H54 (cell line): ENCODE measurements around the gene DTL.
"Not testable (repeated sequence)": the region's sequence is repeated elsewhere in the genome, so short reads cannot be mapped to it uniquely, and the experiment has no call there.

Experiments
- DNase-seq: peaks from one replicate; pipeline ENCODE4 v3.0.0; 2011; ENCODE audit warnings: low spot score, mixed read lengths; ENCODE audit not compliant: insufficient read length
- FAIRE-seq: peaks from 3 replicates; lab custom pipeline; 2011; peaks lifted over from hg19 to GRCh38; lab: Jason Lieb, UNC
- POLR2A ChIP-seq: IDR thresholded peaks from 2 replicates; pipeline ENCODE4 v1.6.1; 2011; ENCODE audit warnings: low read depth, mild to moderate bottlenecking, low read length

Gene DTL

DNA sequence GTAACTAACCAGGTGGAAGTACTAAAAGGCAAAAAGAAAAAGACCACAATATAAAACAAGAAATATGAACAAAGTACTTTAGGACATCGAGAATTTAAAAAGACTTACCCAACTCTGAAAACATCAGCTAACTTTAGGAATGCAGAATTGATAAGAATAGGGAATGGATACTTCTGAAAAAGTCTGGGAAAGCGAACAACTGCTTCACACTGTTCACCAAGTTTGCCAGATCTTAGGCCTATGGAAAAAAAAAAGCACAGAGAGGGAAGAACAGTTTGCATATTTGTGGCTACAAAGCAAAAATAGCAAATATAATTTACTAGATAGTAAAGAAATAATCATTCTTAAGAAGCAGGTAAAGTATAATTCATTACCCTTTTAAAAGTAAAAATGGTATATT lies 14.6 kb upstream of the DTL start:
- FAIRE-seq (no peak), DNase-seq (no peak)
- no peak for TF ChIP-seq POLR2A

DNA sequence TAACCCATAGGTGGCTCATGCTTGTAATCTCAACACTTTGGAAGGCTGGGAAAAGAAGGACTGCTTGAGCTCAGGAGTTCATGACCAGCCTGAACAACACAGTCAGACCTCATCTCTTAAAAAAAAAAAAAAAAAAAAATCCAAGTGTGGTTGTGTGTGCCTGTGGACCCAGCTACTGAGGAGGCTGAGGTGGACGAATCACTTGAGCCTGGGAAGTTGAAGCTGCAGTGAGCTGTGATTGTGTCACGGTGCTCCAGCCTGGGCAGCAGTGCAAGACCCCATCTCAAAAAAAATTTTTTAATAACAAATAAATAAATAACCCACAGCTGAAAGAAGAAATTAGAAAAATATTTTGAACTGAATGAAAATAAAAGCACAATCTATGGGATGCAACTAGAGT lies 14.0 kb upstream of the DTL start:
- DNase-seq, result no peak
- TF ChIP-seq POLR2A, result no peak
- no peak for FAIRE-seq

DNA sequence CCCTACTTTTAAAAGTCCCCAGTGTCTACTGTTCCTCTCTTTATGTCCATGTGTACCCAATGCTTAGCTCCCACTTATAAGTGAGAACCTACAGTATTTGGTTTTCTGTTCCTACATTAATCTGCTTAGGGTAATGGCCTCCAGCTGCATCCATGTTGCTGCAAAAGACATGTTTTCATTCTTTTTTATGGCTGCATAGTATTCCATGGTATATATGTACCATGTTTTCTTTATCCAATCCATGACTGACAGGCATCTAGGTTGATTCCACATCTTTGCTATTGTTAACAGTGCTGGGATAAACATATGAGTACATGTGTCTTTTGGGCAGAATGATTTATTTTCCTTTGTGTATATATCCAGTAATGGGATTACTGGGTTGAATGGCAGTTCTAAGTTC lies 12.6 kb upstream of the DTL start:
- not testable (repeated sequence) for DNase-seq, FAIRE-seq

DNA sequence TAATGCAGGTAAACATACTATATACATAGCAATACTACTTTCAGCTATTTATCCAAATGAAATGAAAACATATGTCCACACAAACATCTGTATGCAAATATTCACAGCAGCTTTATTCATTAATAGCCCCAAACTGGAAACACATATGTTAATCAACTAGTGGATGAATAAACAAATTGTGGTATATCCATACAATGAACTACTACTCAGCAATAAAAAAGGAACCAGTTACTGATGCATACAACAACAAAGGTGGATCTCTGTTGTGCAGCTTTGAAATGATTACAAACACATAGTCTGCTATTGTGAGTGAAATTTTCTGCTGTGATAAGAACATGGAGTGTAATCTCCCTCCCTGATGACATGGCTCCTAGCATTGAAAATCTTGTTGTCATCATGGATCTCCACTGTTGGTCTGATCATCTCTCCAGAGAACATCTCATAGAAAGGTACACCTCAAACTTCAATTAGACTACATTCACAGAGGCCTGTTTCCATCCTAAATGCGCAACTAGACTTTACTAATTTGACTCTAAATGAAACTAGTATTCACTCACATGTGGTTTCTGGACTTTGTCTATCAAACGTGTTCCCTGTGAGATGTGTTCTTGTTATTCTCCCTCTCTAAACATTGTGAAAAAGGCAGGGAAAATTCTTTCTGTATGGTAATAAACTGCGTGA lies 10.9 kb upstream of the DTL start:
- DNase-seq (no peak), FAIRE-seq (no peak)

DNA sequence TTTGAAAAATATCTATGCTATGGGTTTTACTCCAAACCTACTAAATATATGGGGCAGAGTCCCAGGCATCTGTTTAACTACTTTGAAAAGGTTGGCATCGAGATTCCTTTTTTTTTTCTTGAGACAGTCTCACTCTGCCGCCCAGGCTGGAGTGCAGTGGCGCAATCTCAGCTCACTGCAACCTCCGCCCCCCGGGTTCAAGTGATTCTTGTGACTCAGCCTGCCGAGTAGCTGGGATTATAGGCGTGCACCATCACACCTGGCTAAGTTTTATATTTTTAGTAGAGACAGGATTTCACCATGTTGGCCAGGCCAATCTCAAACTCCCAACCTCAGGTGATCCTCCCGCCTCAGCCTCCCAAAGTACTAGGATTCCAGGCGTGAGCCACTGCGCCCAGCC lies 7.8 kb upstream of the DTL start:
- FAIRE-seq, DNase-seq: not testable (repeated sequence)

More for the DNA sequence above, 10.9 kb upstream of the DTL start:
- no peak for TF ChIP-seq POLR2A

DNA sequence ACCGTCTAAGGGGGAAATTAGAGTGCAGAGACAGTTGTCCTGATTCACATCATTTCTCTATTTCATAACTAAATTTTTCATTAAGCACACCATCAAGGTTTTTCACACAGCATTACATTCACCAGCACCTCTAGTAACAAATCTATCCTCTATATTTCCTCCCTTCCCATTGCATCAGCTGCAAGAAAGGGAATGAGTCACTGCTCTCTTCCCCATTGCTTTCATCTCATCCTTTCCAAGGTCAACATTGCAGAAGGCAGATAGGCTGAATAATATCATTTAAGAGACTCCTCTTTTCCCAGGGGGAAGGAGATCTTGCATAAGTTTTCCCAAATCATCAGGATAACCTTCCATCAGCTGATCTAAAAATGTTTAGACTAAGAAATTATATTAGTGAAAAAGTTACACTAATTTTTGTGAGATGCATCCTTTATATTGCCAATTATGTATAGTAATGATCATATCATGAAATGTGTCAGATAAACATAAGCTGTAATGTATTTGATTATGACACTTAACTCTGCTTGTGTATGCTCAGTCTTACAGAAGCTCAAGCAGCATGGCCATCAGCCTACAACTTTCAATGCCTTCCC lies 4.5 kb upstream of the DTL start:
- DNase-seq, result peak; percentile 19
- TF ChIP-seq POLR2A, result no peak
- no peak for FAIRE-seq

DNA sequence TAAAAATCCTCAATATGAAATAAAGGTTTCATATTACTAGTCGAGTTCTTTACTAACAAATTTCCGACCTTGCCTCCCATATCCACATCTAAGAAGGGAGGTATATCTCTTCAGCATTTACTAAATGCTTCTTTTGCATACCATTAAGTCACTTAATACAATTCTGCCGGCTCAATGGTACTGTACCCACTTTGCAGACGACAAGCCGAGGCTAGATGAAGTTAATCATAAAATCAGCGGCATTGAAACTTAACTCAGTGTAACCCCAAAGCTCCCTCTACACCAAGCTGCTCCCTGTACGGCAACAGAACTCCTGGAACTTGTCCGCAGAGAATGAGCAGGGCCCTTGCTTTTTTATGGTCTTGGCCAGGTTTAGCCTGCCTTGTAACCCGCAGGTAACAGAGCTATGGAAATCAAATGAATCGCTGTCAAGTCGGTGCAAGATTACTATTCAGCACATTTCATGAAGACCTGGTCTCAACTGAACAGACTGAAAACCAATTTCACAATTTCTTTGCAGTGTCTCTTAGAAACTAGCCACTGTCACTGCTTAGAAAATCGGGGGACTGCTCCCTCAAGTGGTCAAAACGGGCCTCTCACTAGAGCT lies 929 bp upstream of the DTL start:
- DNase-seq (no peak), FAIRE-seq (no peak)
- no peak for TF ChIP-seq POLR2A

DNA sequence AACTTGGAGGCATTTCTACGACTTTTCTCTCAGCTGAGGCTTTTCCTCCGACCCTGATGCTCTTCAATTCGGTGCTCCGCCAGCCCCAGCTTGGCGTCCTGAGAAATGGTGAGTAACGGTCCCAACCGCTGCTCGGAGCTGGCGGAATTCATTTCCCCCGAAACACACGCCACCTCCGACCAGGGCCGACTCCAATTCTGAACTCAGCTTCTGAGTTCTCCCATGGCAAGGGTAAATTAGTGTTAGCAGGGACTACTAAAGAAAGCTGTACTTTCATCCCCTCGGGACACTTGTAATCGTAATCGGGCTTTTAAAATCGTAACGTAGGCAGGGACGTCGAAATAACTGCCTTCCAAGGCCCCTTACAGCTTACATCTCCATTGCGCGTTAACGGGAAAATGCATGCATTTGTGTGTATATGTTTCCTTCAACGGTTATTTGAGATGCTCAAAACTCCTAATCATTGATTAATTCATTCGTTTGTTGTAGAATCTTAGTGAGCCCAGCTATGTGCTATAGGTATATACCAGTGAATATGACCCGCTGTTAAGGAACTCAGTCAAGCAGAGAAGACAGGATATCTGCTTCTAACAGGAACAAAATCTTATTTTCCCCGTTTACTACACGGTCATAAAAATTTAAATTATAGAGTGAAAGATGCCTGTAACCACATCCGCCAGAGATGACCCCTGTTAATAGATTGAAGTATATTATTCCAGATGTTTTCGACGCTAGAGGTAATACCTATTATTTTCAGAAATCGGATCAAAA lies 472 bp downstream of the DTL start:
- peak; percentile 47 for TF ChIP-seq POLR2A
- DNase-seq, result no peak
- FAIRE-seq, result no peak

DNA sequence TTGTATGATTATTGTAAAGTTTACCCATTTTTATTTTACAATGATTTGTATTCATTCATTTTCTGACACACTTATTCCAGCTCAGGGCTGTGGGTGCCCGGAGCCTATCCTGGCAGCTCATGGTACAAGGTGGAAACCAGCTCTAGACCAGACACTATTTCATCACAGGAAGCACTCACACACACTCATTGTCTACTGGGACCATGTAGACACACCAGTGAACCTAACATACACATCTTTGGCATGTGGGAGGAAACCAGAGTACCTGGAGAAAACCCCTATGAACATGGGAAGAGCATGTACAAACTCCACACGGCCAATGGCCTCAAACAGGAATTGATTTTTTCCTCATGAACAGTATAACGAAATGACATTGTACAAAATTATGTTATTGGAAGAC lies 2.4 kb downstream of the DTL start:
- DNase-seq, result no peak
- TF ChIP-seq POLR2A, result no peak
- FAIRE-seq, result no peak

DNA sequence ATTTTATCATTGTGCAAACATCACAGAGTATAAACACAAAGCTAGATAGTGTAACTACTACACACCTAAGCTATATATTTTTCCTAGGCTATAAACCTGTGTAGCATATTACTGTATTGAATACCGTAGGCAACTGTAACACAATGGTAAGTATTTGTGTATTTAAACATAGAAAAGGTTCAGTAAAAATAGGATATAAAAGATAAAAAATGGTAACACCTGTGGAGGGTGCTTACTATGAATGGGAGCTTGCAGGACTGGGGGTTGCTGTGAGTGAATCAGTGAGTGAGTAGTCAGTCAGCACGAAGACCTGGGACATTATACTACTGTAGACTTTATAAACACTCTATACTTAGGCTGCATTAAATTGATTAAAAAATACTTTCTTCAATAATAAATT lies 4.1 kb downstream of the DTL start:
- DNase-seq (no peak), FAIRE-seq (no peak)
- no peak for TF ChIP-seq POLR2A

DNA sequence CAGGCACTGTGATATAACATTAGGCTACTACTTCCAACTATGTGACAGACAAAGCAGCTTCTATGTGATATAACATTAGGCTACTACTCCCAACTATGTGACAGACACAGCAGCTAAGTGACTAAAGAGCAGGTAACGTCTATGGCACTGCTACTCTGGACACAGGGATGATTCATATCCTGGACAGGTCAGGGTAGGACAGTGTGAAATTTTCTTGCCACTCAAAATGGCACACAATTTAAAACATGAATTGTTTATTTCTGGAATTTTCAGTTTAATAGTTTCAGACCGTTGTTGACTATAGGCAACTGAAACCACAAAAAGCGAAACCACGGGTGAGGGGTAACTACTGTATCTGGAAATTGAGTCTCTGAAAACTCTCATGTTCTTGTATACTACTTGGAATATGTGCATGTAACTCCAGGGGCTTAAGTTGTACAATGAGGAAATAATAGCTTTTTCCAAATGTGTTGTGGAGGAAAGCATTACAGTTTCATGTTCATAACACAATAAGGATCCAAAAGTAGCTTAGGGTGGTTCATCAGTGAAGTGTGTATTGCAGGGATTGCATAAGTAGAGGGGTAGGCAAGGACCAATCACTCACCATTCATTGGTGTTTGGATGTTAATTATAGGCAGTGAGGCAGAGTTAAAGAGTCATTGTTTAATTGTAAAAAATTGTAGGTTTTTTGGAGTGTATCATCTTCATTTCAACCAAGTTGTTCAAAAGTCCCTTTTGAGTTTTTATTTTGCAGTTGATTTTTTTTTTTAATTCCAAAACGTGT lies 5.3 kb downstream of the DTL start:
- FAIRE-seq, result no peak
- DNase-seq, result no peak

DNA sequence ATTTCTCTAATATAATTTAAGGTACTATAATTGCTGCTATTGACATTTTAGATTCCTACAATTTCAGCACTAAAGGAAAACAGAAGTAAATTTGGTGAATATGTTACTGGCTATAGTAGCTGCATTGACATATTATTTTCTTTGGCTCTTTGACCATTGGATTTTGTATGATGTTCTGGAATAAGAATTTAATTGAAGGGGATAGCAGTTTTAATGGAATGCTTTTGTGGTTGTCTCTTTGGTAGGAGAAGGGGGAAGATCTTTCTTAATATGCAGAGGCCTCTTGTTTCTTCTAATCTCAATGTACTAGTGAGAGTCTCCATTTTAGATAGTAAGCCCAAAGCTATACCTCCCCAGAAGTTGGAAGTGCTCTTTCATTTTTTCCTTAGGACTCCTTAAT lies 6.9 kb downstream of the DTL start:
- FAIRE-seq (no peak), DNase-seq (no peak)
- no peak for TF ChIP-seq POLR2A

More for the DNA sequence above, 5.3 kb downstream of the DTL start:
- no peak for TF ChIP-seq POLR2A

DNA sequence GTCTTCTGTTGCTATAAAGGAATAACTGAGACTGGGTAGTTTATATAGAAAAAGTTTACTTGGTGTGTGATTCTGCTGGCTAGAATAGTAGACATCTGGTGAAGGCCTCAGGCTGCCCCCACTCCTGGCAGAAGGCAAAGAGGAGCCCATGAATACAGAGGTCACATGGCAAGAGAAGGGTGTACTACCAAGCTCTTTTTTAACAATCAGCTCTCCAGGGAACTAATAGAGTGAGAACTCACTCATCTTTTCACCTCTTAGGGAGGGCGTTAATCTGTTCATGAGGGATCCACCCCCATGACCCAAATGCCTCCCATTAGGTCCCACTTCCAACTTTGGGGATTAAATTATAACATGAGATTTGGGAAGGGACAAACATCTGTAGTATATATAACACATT lies 9.3 kb downstream of the DTL start:
- FAIRE-seq (no peak), DNase-seq (no peak)
- no peak for TF ChIP-seq POLR2A
